SIG-M5 treated with dmso at 0.1 percent for 504 hours (cell line): ENCODE measurements around the gene COA1.
A peak's percentile ranks its signal among the peaks of the same experiment; 100 is the strongest.

ENCODE experiments used
- DNase-seq: peaks from one replicate; lab custom pipeline; 2025; ENCODE audit not compliant: unreplicated experiment; lab: John Stamatoyannopoulos, UW

The COA1 gene

GRCh38 chr7:43656997-43657396, 72.3 kb downstream of the COA1 start:
- DNase-seq, result no peak

DNA sequence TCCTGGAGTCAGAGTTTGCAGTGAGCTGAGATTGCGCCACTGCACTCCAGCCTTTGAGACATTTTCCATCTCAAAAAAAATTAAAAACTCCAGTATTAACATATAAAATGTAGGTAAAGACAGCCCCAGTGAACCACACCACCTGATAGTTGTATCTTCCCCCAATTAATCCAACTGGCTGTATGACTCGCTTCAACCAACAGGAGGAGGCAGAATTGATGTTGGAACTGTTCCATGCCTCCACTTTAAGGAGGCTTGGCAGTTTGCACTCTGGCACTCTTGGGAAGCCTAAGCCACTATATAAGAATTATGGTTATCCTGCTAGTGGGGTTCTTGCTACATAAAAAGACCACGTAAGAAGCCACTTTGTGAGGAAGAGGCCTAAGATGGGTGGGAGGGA, 73.7 kb downstream of the COA1 start:
- DNase-seq, result no peak

DNA sequence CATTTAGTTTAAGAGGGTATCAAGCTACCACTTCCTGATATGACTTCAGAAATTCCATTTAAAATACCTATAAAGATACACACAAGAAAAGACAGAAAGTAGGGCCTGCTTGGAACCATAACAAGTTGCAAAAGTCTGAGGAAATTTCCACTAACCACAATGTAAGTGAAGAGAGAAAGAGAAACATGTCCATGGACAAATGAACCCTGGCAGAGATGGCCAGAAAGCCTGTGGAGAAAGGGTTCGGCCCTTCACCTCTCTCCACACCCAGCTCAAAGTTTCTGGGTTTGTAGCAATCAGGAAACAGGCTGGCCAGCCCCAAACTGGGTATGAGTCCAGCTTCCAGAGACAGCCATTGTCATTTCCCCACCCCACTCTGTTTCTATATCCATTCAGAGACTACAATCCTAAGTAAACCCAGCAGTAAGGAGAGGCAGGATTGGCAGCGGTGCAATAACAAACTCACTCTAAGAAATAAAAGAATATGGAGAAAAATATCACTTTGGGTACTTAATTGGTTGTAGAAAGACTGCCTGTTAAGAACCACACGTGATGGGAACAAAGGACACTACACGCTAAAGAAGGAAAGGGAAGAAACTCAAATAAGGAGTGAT, 75.3 kb downstream of the COA1 start:
- no peak for DNase-seq

GRCh38 chr7:43653466-43653865, 75.9 kb downstream of the COA1 start:
- DNase-seq, result no peak

GRCh38 chr7:43652364-43652763, 77.0 kb downstream of the COA1 start:
- no peak for DNase-seq

- no peak for DNase-seq
Measured at GRCh38 chr7:43650457-43651052, 78.8 kb downstream of the COA1 start.

- DNase-seq, result peak; percentile 77
Measured at GRCh38 chr7:43649755-43650274, 79.5 kb downstream of the COA1 start.

DNA sequence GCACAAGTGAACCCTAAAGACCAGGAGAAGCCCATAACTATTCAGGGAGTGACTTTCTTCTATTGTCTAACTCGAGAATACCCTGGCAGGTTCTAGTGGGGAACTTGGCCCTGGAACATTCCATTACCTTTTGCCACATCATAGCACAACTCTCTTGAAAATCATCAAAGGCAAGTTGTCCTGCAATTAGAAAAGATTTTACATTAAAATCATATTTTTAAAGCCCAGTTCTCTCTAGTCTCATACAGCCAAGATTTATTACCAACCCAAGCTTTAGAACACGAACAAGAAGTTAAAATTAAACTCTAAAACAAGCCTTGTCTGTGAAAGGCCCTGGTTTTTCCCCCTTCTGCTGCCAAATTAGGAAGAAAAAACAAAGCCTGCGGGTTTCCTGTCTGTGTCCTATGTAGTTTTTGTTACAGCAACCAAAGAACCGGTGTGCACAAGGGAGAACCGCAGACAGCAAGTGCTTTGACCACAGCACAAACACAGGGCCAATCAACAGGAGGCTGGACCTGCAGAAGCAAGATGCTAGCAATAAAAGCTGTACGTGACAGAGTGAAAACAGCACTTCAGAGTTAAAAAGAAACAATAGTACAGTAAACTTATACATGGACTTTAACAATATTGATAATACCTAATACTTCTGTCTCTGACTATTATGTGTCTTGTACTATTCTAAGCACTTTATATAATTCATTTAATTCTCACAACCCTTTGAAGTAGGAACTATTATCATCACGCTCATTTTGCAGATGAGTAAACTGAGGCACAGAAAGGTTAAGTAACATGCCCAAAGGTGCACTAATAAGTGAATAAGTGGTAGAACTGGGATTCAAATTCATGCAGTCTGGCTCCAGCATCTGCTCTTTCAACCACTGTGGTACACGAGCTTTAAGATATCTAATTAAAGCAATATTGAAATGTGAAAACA, 80.6 kb downstream of the COA1 start:
- DNase-seq, result peak; percentile 31

DNA sequence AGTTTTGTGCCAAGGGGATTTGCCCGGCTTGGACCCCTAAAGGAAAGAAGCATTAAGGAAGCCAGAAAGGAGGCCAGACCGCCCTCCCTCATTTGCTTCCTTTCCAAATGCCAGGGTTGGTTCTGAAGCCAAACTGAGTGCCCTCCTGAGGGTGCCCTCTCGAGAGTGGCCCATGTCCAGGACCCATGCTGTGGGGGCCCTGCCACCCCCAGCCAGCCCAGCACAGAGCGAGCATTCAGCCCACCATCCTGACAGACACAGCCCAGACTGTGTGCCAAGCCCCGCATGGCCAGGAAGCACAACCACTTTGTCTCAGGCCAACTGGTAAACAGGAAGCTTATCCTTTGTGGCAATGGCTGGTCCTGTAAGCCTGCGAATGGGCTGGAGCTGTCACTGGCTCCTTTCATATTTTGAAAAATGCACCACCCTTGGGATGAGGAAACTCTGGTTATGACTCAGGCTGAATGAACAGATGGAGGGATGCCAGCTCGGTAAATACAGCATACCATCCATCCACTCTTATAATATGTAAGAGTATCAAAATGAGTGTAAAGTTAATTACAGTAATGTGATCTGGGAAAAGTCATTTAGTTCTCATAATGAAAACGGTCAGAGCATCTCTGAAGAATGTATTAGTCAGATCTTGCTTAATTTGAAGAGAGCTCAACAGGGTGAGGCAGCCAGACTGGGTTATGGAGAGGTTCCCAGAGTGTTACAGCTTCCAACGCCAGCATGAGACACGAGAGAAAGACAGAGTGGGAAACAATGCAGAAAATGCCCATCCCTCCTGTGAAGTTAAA, 81.5 kb downstream of the COA1 start:
- DNase-seq, result peak; percentile 67

GRCh38 chr7:43647339-43647672, 82.0 kb downstream of the COA1 start:
- DNase-seq, result no peak

GRCh38 chr7:43646603-43647338, 82.6 kb downstream of the COA1 start:
- no peak for DNase-seq

GRCh38 chr7:43645699-43646226, 83.6 kb downstream of the COA1 start:
- no peak for DNase-seq

DNA sequence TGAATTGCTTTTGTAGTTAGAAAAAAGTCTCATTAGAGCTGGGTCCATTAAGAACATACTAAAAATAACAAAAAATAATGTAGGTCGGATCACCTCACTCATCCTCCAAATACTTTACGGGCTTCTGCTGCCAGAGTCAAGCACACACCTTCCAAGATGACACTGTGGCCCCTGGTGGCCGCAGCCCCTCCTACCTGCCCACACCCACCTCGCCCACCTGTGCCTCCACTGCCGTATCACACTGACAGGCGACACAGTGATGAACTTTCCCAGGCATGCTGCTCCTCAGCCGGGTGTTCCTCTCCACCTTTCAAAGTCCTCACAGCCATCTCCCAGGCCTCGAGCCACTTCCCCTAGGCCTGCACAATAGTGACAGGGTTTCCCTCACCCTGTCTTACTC, 85.5 kb downstream of the COA1 start:
- no peak for DNase-seq

GRCh38 chr7:43642897-43643630, 86.3 kb downstream of the COA1 start:
- no peak for DNase-seq

- no peak for DNase-seq
Measured at GRCh38 chr7:43640679-43641078, 88.6 kb downstream of the COA1 start.

DNA sequence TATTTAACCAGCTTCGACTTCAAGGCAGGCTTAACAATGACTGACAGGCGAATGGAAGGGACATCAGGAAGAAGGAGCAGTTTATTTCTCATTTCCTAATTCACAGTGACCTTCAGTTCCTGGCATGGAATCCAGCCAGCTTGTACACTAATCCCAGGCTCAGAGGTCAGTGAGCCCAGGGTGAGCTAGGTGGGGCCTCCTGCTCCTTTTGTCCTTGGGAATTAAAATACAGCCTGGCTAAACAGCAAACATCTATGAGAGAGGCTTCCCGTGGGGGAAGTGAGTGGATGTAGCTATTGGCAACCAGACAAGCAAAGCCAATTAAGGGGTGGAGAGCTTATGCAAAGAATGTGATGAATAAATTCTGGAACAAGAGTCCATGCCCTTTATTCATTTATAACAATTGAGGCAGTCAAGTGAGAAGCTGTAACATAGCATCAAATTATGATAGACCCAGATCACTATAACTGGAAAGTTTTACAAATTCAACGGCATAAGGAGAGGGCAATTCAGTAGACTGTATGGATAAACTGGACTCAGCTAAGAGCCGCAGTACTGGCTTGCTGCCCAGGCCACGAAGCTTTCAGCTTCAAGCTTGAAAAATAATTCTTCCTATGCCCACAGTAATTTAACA, 89.3 kb downstream of the COA1 start:
- DNase-seq, result no peak

DNA sequence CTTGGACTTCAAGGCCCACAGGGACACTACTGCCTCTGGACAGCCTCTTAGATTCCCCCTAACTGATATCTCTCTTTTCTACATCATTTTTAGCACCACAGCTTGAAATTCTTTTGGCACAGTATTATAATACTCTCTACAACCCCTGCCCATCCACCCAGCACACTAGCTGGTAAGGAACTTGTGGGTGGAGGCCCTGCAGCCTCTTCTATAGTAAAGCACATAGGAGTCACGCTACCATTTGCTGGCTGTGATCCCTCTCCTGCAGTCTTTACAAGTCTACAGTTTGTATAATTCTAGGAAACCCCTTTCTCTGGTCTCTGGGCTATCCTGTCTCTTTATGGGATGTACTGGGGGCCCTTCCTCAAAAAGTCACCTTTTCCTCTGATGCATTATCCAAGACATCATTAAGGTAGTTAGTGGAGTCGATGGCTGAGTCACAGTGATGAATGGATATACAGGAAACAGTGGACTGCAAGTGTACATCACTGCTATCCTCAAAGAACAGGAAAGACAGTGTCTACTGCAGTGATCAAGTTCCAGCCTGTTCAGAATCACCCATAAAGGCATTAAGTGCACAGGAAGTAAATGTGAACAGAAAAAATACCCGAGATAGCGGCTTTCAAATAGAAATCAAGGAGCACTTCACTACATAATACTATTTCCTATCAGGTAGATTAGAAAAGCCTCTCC, 92.1 kb downstream of the COA1 start:
- DNase-seq, result no peak

DNA sequence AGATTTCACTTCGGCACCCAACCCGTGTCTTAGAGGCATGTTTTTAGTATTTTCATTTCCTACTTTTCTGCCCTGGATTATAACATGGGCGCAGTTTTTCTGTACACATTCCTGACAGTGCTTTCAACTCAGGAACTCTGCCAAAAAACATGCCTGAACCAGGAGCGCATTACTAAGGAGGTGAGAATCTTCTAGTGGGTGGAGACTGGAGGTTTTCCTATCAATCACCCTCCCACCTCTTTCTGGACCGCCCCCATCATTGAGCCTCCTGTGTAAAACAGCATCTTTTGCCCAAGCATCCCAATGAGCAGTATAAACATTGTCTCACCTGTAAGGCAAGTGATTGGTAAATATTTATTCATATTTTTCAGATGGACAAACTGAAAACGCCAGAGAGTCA, 93.2 kb downstream of the COA1 start:
- peak; percentile 9 for DNase-seq
